PFSK-1 (cell line): Measurements from ENCODE around the gene SIRT7.

Experiments used
- FOXP2 ChIP-seq: optimal IDR thresholded peaks from 2 replicates; pipeline ENCODE3; 2011; ENCODE audit warnings: borderline replicate concordance, control low read depth, inconsistent platforms; ENCODE audit not compliant: insufficient read depth; ENCODE audit errors: extremely low read length, extremely low read depth
- POLR2AphosphoS5 ChIP-seq: IDR thresholded peaks from 2 replicates; pipeline ENCODE4 v1.6.1; 2012; ENCODE audit warnings: low read depth, mild to moderate bottlenecking, control low read depth, low read length, moderate library complexity
- REST ChIP-seq, 2 experiments: IDR thresholded peaks; 2 replicates each; pipeline versions ENCODE4 v1.6.1 to v1.8.0; 2011 to 2012; ENCODE audit warnings: low read depth in 2 of 2, low read length in 2 of 2, control low read depth in 1 of 2, inconsistent platforms in 1 of 2, mild to moderate bottlenecking in 1 of 2, moderate library complexity in 1 of 2; ENCODE audit not compliant: insufficient read depth in 1 of 2
- SIN3A ChIP-seq: IDR thresholded peaks from 2 replicates; pipeline ENCODE4 v1.6.1; 2012; ENCODE audit warnings: mild to moderate bottlenecking, low read length, moderate library complexity, borderline replicate concordance; ENCODE audit not compliant: insufficient read depth
- TAF1 ChIP-seq: IDR thresholded peaks from 2 replicates; pipeline ENCODE4 v1.6.1; 2012; ENCODE audit warnings: low read length, control low read depth, borderline replicate concordance; ENCODE audit not compliant: insufficient read depth

Gene SIRT7

GRCh38 chr17:81955058-81955681 is 37.2 kb upstream of the SIRT7 start:
- TF ChIP-seq TAF1, result no peak
- no peak for TF ChIP-seq SIN3A
- TF ChIP-seq FOXP2, result no peak
- TF ChIP-seq POLR2AphosphoS5, result no peak
- TF ChIP-seq REST (IDR thresholded peaks at IDR 0.05; ENCODE audit: insufficient read depth in 1 of 2, low read depth in 2 of 2, low read length in 2 of 2), result no peak

DNA sequence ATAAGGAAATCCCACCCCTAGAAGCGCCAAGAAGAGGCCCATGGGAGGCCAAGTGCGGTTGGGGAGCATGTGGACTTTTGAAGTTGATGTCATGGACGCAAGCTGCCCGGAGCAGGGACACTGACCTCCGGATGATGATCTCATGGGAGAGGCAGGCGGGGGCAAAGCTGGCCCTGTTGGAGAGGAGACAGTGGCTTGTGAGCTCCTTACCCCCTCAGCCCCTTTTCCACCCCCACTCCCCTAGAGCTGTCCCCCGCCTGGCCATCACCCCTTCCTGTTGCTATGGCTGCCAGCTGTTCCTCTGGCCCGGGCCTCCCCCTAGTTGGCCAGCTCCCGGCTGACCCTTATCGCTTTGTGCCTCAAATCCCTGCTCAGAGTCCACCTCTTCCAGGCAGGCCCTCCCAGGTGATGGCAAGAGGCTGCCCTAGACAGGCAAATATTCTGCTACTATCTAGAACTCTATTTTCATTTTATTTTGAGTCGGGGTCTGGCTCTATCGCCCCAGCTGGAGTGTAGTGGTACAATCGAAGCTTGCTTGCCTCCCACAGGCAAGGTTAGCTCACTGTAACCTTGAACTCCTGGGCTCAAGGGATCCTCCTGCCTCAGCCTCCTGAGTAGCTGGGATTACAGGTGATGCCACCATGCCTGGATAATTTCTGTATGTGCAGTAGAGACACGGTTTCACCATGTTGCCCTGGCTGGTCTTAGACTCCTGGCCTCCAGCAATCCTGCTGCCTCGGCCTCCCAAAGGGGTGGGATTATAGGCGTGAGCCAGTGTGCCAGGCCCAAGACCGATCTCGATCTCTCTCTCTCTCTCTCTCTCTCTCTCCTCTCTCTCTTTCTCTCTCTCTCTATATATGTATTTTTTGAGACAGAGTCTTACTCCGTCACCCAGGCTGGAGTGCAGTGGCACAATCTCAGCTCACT is 36.4 kb upstream of the SIRT7 start:
- no peak for TF ChIP-seq REST (IDR thresholded peaks at IDR 0.05; ENCODE audit: insufficient read depth in 1 of 2, low read depth in 2 of 2, low read length in 2 of 2)

DNA sequence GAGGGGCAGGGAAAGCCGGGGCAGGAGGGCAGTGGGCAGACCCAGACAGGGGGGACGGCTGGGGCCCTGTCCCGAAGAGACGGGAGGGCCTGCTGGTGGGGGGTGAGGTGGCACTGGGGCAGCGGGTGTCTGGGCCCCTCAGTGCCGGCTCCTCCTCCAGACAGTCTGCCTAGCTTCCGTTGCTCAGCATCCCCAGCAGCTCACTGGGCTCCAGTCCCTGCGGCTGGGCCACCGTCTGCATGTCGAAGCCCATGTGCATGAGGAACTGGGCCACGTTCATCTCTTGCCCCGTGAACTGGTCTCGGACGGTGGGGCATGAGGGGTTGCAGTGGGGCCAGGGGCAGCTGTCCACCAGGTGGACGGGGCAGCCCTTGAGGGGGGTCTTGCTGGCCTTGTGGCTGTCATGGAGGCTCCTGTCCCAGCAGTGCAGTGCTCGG is 34.8 kb upstream of the SIRT7 start:
- TF ChIP-seq FOXP2 (no peak), SIN3A (no peak), REST (IDR thresholded peaks at IDR 0.05; ENCODE audit: insufficient read depth in 1 of 2, low read depth in 2 of 2, low read length in 2 of 2) (no peak), TAF1 (no peak), POLR2AphosphoS5 (no peak)

- no peak for TF ChIP-seq POLR2AphosphoS5
- TF ChIP-seq REST (IDR thresholded peaks at IDR 0.05; ENCODE audit: insufficient read depth in 1 of 2, low read depth in 2 of 2, low read length in 2 of 2), result no peak
- TF ChIP-seq SIN3A, result no peak
- no peak for TF ChIP-seq FOXP2
- no peak for TF ChIP-seq TAF1
Measured at GRCh38 chr17:81951785-81952684, 34.1 kb upstream of the SIRT7 start.
